Adipocyte (in vitro differentiated cells): Measurements from ENCODE around the gene GPR27.

Experiments
- DNase-seq: peaks from one replicate; pipeline ENCODE4 v3.0.0-alpha.2; 2015; ENCODE audit warnings: low read depth
- H3K27me3 ChIP-seq: replicated peaks from 2 replicates; pipeline ENCODE4 v1.7.0; 2013; ENCODE audit warnings: mild to moderate bottlenecking, low read length, moderate library complexity; ENCODE audit not compliant: control insufficient read depth, insufficient read depth
- H3K36me3 ChIP-seq: 2 replicates; pipeline ENCODE4 v1.7.0; 2013; ENCODE audit warnings: low read length, mild to moderate bottlenecking, moderate library complexity; ENCODE audit not compliant: control insufficient read depth, insufficient read depth, severe bottlenecking
- H3K4me1 ChIP-seq: 2 replicates; pipeline ENCODE4 v1.7.0; 2013; ENCODE audit warnings: mild to moderate bottlenecking, low read length, moderate library complexity; ENCODE audit not compliant: control insufficient read depth, insufficient read depth
- H3K4me3 ChIP-seq: 2 replicates; pipeline ENCODE4 v1.7.0; 2013; ENCODE audit warnings: mild to moderate bottlenecking, low read length, moderate library complexity
- H3K9ac ChIP-seq: 2 replicates; pipeline ENCODE4 v1.7.0; 2013; ENCODE audit warnings: mild to moderate bottlenecking, low read length, moderate library complexity
- H3K9me3 ChIP-seq: 2 replicates; pipeline ENCODE4 v1.7.0; 2013; ENCODE audit warnings: mild to moderate bottlenecking, low read length, moderate library complexity; ENCODE audit not compliant: control insufficient read depth

Gene GPR27

GRCh38 chr3:71734881-71735280, 18.8 kb upstream of the GPR27 start:
- H3K9ac ChIP-seq: no peak overlapping the region
- H3K4me1 ChIP-seq: no peaks in the 10 kb centered on the region
- peaks cover 10% of the 10 kb centered on the region for H3K9me3 ChIP-seq
- H3K27me3 ChIP-seq: peaks cover 25% of the 10 kb centered on the region
- no peaks in the 10 kb centered on the region for H3K36me3 ChIP-seq
- H3K4me3 ChIP-seq: no peak overlapping the region
- no peak for DNase-seq

- no peak for DNase-seq
- Histone ChIP-seq H3K9ac (no peak overlapping the region), H3K4me1 (no peaks in the 10 kb centered on the region), H3K9me3 (peaks cover 50% of the 10 kb centered on the region), H3K4me3 (no peak overlapping the region), H3K27me3 (peaks cover 8% of the 10 kb centered on the region), H3K36me3 (no peaks in the 10 kb centered on the region)
Observed at GRCh38 chr3:71742621-71743020, 11.0 kb upstream of the GPR27 start.

GRCh38 chr3:71744738-71745137, 8.9 kb upstream of the GPR27 start:
- H3K36me3 ChIP-seq: no peaks in the 10 kb centered on the region
- DNase-seq: no peak

GRCh38 chr3:71751602-71752001, 2.1 kb upstream of the GPR27 start:
- no peak overlapping the region for H3K4me3 ChIP-seq
- no peak overlapping the region for H3K9ac ChIP-seq
- peaks cover 45% of the 10 kb centered on the region for H3K27me3 ChIP-seq
- peaks cover 5% of the 10 kb centered on the region for H3K9me3 ChIP-seq
- no peaks in the 10 kb centered on the region for H3K36me3 ChIP-seq
- no peaks in the 10 kb centered on the region for H3K4me1 ChIP-seq
- no peak for DNase-seq

More at GRCh38 chr3:71744738-71745137, 8.9 kb upstream of the GPR27 start:
- Histone ChIP-seq H3K4me3 (no peak overlapping the region), H3K9ac (no peak overlapping the region), H3K27me3 (peaks cover 4% of the 10 kb centered on the region), H3K4me1 (no peaks in the 10 kb centered on the region), H3K9me3 (peaks cover 44% of the 10 kb centered on the region)

- no peak for DNase-seq
- Histone ChIP-seq H3K9me3 (peaks cover 3% of the 10 kb centered on the region), H3K36me3 (no peaks in the 10 kb centered on the region), H3K27me3 (peaks cover 54% of the 10 kb centered on the region), H3K9ac (no peak overlapping the region), H3K4me3 (no peak overlapping the region), H3K4me1 (no peaks in the 10 kb centered on the region)
Observed at GRCh38 chr3:71752831-71753700, 589 bp upstream of the GPR27 start.

- Histone ChIP-seq H3K36me3 (no peaks in the 10 kb centered on the region), H3K9me3 (peaks cover 3% of the 10 kb centered on the region), H3K4me1 (no peaks in the 10 kb centered on the region), H3K9ac (no peak overlapping the region), H3K4me3 (peak overlapping the region; percentile 56), H3K27me3 (peaks cover 60% of the 10 kb centered on the region)
- DNase-seq: no peak
Observed at GRCh38 chr3:71754610-71755253, 1.1 kb downstream of the GPR27 start.

GRCh38 chr3:71758091-71758490, 4.4 kb downstream of the GPR27 start:
- H3K27me3 ChIP-seq: peaks cover 61% of the 10 kb centered on the region
- no peaks in the 10 kb centered on the region for H3K9me3 ChIP-seq
- H3K9ac ChIP-seq: no peak overlapping the region
- H3K36me3 ChIP-seq: no peaks in the 10 kb centered on the region
- DNase-seq: no peak
- H3K4me1 ChIP-seq: no peaks in the 10 kb centered on the region
- no peak overlapping the region for H3K4me3 ChIP-seq

GRCh38 chr3:71759401-71759800, 5.7 kb downstream of the GPR27 start:
- no peak for DNase-seq
- Histone ChIP-seq H3K36me3 (no peaks in the 10 kb centered on the region), H3K9me3 (no peaks in the 10 kb centered on the region), H3K4me3 (no peak overlapping the region), H3K4me1 (no peaks in the 10 kb centered on the region), H3K9ac (no peak overlapping the region), H3K27me3 (peaks cover 72% of the 10 kb centered on the region)

- Histone ChIP-seq H3K27me3 (peaks cover 67% of the 10 kb centered on the region), H3K36me3 (no peaks in the 10 kb centered on the region), H3K9me3 (no peaks in the 10 kb centered on the region), H3K4me1 (no peaks in the 10 kb centered on the region), H3K4me3 (no peak overlapping the region), H3K9ac (no peak overlapping the region)
- DNase-seq: no peak
Observed at GRCh38 chr3:71760140-71760539, 6.5 kb downstream of the GPR27 start.

GRCh38 chr3:71763426-71763825, 9.8 kb downstream of the GPR27 start:
- no peak for DNase-seq
- no peak overlapping the region for H3K4me3 ChIP-seq

GRCh38 chr3:71771126-71771525, 17.5 kb downstream of the GPR27 start:
- H3K27me3 ChIP-seq: peaks cover 27% of the 10 kb centered on the region
- no peaks in the 10 kb centered on the region for H3K36me3 ChIP-seq
- DNase-seq: no peak
- no peak overlapping the region for H3K9ac ChIP-seq
- no peaks in the 10 kb centered on the region for H3K4me1 ChIP-seq
- H3K9me3 ChIP-seq: no peaks in the 10 kb centered on the region
- no peak overlapping the region for H3K4me3 ChIP-seq

More at GRCh38 chr3:71763426-71763825, 9.8 kb downstream of the GPR27 start:
- Histone ChIP-seq H3K27me3 (peaks cover 55% of the 10 kb centered on the region), H3K36me3 (no peaks in the 10 kb centered on the region), H3K9ac (no peak overlapping the region), H3K9me3 (no peaks in the 10 kb centered on the region), H3K4me1 (no peaks in the 10 kb centered on the region)
